Thymus (tissue), 11 donors: ENCODE results near the gene ASMTL. TPM values are rescaled to one million over a fixed set of nuclear protein-coding genes. Genes with fewer than 3 reads are reported as not detected.
"Not testable (repeated sequence)": the region's sequence is repeated elsewhere in the genome, so short reads cannot be mapped to it uniquely, and the experiment has no call there.

Source experiments
- DNase-seq, 9 donors: peaks; one replicate each; pipeline ENCODE4 v3.0.0-alpha.2; 2013; ENCODE audit warnings: low spot score in 9 of 9, low read depth in 6 of 9, missing footprints in 1 of 9
- H3K27ac ChIP-seq, 2 donors: one replicate each; pipeline ENCODE4 v1.5.1; 2013; ENCODE audit warnings: control low read depth in 1 of 2, low read depth in 1 of 2, low read length in 1 of 2, mild to moderate bottlenecking in 1 of 2, moderate library complexity in 1 of 2
- H3K27me3 ChIP-seq, 2 donors: one replicate each; pipeline ENCODE4 v1.5.1; 2013; ENCODE audit warnings: low read length in 1 of 2; ENCODE audit not compliant: control insufficient read depth in 2 of 2, insufficient read depth in 1 of 2
- H3K36me3 ChIP-seq, 2 donors: one replicate each; pipeline ENCODE4 v1.5.1; 2013; ENCODE audit warnings: low read length in 1 of 2, mild to moderate bottlenecking in 1 of 2, moderate library complexity in 1 of 2; ENCODE audit not compliant: control insufficient read depth in 2 of 2, insufficient read depth in 2 of 2
- H3K4me1 ChIP-seq, 2 donors: one replicate each; pipeline ENCODE4 v1.5.1; 2013; ENCODE audit warnings: low read length in 2 of 2; ENCODE audit not compliant: control insufficient read depth in 2 of 2, insufficient read depth in 2 of 2
- H3K4me3 ChIP-seq, 2 donors: one replicate each; pipeline ENCODE4 v1.5.1; 2013; ENCODE audit warnings: low read length in 2 of 2, control low read depth in 1 of 2, mild to moderate bottlenecking in 1 of 2
- H3K9me3 ChIP-seq, 2 donors: one replicate each; pipeline ENCODE4 v1.5.1; 2013; ENCODE audit warnings: low read length in 1 of 2, mild to moderate bottlenecking in 1 of 2; ENCODE audit not compliant: control insufficient read depth in 2 of 2, insufficient read depth in 1 of 2
- WGBS: extraction: QIAGEN DNeasy Blood & Tissue Kit; methylation state at CpG from one replicate; pipeline ENCODE4 v1.1.7; 2013; 5-methylcytosine and 5-hydroxymethylcytosine counted together
- polyA plus RNA-seq: library from polyadenylated mRNA; stranded (reverse); fragments of 200-250 nt; gene quantifications from one replicate; pipeline ENCODE4 v1.2.3, GENCODE V29; 2013
- total RNA-seq: library from RNA; stranded (reverse); fragments of 120-200 nt; gene quantifications from one replicate; pipeline ENCODE4 v1.2.4, GENCODE V29; 2013
- donor health status: healthy.

Gene ASMTL
- total and polyA plus RNA-seq, 2 donors = 14.6 to 33.0 TPM

DNA sequence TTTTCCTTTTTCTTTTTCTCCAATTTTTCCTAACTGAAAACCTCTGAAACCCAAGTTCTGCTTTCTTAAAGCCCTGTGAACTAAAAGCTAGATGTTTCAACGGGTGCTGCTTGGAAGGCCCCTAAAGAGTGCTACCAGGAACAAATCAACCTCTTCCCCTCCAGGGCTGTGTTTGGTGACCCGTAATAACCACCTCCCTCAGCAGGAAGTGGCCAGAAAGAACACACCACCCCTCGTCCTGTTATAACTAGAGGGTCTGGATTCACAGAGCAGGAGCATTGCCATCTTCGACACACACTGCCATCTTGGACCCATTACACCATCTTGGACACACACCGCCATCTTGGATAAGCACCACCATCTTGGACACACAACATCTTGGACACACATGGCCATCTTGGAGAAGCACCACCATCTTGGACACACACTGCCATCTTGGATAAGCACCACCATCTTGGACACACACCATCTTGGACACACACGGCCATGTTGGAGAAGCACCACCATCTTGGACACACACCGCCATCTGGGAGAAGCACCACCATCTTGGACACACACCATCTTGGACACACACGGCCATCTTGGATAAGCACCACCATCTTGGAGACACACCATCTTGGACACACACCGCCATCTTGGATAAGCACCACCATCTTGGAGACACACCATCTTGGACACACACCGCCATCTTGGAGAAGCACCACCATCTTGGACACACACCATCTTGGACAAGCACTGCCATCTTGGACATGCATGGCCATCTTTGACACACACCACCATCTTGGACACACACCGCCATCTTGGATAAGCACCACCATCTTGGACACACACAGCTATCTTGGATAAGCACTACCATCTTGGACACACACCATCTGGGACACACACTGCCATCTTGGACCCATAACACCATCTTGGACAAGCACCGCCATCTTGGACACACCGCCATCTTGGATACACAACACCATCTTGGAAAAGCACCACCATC is 5.4 kb downstream of the ASMTL start:
- 93% methylated on average over 13 of the region's 13 CpGs for WGBS
- Histone ChIP-seq H3K9me3 (peaks cover 5 to 55% of the 10 kb centered on the region in 2 donors), H3K36me3 (peaks cover 10 to 15% of the 10 kb centered on the region in 2 donors)
- not testable (repeated sequence) for H3K4me1 ChIP-seq, H3K27me3 ChIP-seq, H3K4me3 ChIP-seq, H3K27ac ChIP-seq, DNase-seq

DNA sequence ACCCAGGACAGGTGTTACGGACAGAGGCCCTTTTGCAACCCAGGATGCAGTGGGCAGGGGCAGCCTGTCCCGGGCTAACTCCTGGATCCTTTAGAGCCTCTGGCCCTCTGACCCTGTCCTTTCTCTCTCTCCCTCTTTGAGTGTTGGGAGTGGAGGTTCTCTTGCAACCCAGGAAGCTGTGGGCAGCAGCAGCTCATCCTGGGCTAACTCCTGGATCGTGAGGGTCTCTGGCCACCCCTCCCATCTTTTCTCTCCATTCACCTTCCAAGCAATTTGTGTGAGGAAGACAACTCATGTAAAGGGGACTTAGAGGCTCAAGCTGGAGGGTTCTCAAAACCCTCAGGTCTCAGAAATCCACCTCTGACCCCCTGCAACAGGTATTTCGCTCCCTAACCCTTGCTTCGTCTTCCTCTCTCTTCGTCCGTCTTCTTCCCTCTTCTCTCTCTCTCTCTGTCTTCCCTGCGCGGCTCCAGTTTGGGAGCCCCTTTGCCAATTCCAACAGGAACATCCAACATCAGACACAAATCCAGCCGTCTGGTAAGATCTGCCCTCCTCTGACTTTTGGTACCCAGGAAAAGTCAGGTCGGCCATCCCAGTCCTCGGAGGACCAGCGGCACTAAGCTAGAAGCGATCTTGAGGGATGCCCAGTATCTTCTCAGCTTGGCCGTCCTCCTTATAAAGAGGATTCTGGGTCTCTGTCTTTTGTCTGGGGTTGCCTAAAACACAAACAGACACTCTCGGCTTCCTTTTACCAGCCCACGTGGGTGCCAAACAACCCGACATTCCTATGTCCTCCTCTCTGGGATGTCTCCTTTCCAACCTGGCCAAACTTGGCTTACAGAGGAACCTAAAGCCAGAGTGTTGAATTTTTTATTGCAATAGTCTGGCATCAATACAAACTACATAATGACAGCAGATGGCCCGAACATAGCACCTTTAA is 7.9 kb downstream of the ASMTL start:
- WGBS = 98% methylated on average over 19 of the region's 19 CpGs
- H3K27ac ChIP-seq = peak overlapping the region in 1 of 2 donors; percentile 18
- H3K4me1 ChIP-seq = no peaks in the 10 kb centered on the region
- H3K9me3 ChIP-seq = peaks cover 5 to 59% of the 10 kb centered on the region in 2 donors
- no peaks in the 10 kb centered on the region for H3K27me3 ChIP-seq
- H3K4me3 ChIP-seq = no peak overlapping the region
- DNase-seq = no peak
- H3K36me3 ChIP-seq = peaks cover 14 to 19% of the 10 kb centered on the region in 2 donors

DNA sequence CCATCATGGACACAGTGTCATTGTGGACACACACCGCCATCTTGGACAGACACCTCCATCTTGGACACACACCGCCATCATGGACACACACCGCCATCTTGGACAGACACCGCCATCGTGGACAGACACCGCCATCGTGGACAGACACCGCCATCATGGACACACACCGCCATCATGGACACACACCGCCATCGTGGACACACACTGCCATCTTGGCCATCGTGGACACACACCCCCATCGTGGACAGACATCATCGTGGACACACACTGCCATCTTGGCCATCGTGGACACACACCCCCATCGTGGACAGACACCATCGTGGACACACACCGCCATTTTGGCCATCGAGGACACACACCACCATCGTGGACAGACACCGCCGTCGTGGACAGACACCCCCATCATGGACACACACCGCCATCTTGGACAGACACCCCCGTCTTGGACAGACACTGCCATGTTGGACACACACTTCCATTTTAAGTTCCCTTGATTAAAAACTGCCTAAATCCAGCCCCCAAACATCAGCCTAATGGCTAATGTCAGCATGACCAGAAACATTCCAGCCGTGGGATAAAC is 9.1 kb downstream of the ASMTL start:
- DNase-seq = no peak
- H3K27ac ChIP-seq = no peak overlapping the region
- no peak overlapping the region for H3K4me3 ChIP-seq
- H3K36me3 ChIP-seq = peaks cover 20 to 23% of the 10 kb centered on the region in 2 donors
- no peaks in the 10 kb centered on the region for H3K4me1 ChIP-seq
- H3K9me3 ChIP-seq = peaks cover 8 to 56% of the 10 kb centered on the region in 2 donors
- no peaks in the 10 kb centered on the region for H3K27me3 ChIP-seq
- WGBS = 90% methylated on average over 26 of the region's 26 CpGs

GRCh38 chrX:1442724-1443367 is 9.9 kb downstream of the ASMTL start:
- peaks cover 8 to 50% of the 10 kb centered on the region in 2 donors for H3K9me3 ChIP-seq
- H3K27me3 ChIP-seq = no peaks in the 10 kb centered on the region
- 89% methylated on average over 35 of the region's 38 CpGs for WGBS
- no peak overlapping the region for H3K27ac ChIP-seq
- H3K4me1 ChIP-seq = no peaks in the 10 kb centered on the region
- DNase-seq = no peak
- no peak overlapping the region for H3K4me3 ChIP-seq
- peaks cover 24 to 30% of the 10 kb centered on the region in 2 donors for H3K36me3 ChIP-seq

DNA sequence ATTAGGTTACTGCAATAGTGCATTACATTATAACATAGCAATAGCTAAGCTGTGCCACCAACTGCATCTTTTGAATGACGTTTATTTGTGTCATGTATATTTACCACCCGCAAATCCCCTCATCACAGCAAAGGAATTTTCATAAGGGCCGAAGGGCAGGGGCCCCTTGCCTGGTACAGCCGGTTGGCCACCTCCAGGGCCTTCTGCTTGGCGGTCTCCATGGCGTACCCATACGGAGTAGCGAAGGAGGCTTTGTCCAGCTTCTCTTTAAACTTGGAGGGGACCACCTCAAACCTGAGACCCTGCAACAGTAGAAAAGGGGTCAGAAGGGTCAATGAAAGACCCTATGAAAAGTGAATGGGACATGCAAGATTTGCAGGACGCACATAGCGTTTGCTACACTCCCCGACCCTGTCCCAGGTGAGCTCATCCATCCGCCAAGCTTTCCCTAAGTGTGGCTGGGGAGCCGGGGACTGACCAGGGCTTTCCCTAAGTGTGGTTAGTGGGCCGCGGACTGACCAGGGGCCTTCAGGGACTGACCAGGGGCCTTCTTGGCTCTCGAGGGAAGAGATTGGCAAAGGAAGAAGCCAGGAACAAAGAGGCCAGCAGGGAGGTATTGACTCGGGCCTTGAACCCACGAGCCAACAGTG is 10.6 kb downstream of the ASMTL start:
- DNase-seq = no peak
- no peak overlapping the region for H3K27ac ChIP-seq
- H3K27me3 ChIP-seq = no peaks in the 10 kb centered on the region
- over 99% methylated on average over 18 of the region's 18 CpGs for WGBS
- H3K9me3 ChIP-seq = peaks cover 8 to 45% of the 10 kb centered on the region in 2 donors
- H3K36me3 ChIP-seq = peaks cover 28 to 35% of the 10 kb centered on the region in 2 donors
- no peaks in the 10 kb centered on the region for H3K4me1 ChIP-seq
- H3K4me3 ChIP-seq = no peak overlapping the region

DNA sequence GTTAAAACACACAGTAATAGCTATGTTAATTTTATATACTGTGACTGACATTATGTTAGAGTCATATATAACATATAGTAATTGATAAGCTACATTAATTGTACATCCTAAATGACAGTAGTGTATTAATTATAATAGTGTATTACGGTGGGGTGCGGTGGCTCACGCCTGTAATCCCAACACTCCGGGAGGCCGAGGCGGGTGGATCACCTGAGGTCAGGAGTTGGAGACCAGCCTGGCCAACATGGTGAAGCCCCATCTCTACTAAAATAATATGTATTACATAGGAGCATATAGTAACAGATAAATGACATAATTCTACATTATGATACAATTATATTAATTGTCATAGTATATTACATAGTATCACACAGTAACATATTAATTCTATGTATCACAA is 12.2 kb downstream of the ASMTL start:
- Histone ChIP-seq H3K4me3 (no peak overlapping the region), H3K9me3 (peaks cover 8 to 38% of the 10 kb centered on the region in 2 donors), H3K36me3 (peaks cover 32 to 43% of the 10 kb centered on the region in 2 donors), H3K27me3 (no peaks in the 10 kb centered on the region), H3K4me1 (no peaks in the 10 kb centered on the region), H3K27ac (no peak overlapping the region)
- DNase-seq = no peak
- WGBS = 99% methylated on average over 6 of the region's 6 CpGs

DNA sequence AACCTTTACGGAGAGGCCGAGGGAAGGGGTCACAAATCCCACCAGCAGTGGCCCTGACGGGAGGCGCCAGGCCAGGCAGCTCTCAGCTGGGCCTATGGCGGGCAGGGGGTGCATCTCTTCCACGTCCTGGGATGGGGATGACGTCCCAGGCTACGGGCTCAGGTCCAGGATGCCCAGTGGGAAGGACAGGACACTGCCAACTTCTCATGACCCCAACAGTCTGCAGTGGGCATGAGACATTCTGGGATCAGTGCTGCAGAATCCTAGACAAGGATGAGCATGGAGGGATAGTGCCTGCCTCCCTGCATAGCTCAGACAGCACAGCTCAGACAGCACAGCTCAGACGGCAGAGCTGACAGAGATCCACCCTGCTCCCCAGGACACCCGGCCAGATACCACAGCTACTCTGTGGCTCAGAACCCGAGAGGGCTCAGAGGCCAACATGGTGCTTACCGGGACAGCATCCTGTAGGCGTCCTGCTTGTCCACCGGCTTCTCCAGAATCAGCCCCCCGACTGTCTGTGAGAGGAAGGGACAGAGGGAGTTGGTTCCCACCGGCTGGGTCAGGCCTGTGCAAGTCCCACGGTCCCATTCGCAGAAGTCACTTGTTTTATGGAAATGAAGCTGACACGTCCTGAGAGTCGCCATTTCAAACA is 17.3 kb downstream of the ASMTL start:
- no peak for DNase-seq
- Histone ChIP-seq H3K9me3 (peaks cover 4% of the 10 kb centered on the region in 2 donors), H3K27ac (no peak overlapping the region), H3K4me1 (no peaks in the 10 kb centered on the region), H3K36me3 (peaks cover 23 to 62% of the 10 kb centered on the region in 2 donors), H3K4me3 (no peak overlapping the region), H3K27me3 (no peaks in the 10 kb centered on the region)
- WGBS = 97% methylated on average over 20 of the region's 20 CpGs

DNA sequence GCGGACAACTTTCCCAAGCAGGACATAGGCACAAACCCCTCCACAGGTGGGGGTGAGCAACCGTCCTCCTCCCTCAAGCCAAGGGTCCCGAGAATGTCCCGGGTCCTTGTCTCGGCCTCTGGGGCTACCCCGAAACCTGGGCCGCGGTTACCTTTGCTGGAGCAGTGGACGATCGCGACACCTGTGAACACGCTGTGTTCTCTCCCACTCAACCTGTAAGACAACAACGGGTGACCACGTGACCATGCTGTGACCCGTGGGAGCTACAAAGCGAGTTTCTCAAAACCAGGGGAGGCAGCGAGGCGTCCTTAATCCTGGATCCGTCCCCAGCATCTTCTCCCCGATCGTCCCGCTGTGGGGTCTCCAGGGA is 17.9 kb downstream of the ASMTL start:
- 98% methylated on average over 22 of the region's 22 CpGs for WGBS
- H3K27ac ChIP-seq = no peak overlapping the region
- DNase-seq = no peak
- H3K4me1 ChIP-seq = no peaks in the 10 kb centered on the region
- peaks cover 4% of the 10 kb centered on the region in 2 donors for H3K9me3 ChIP-seq
- H3K36me3 ChIP-seq = peaks cover 23 to 63% of the 10 kb centered on the region in 2 donors
- no peak overlapping the region for H3K4me3 ChIP-seq
- H3K27me3 ChIP-seq = no peaks in the 10 kb centered on the region
